Measurements from ENCODE around the gene FOCAD.

- TF ChIP-seq CTCF (IDR thresholded peaks at IDR 0.05) (no peak), POLR2A (IDR thresholded peaks at IDR 0.05) (no peak)
Observed at GRCh38 chr9:20995616-20996015, 311.6 kb downstream of the FOCAD start.
